ENCODE data around the gene POLDIP2. TPM values are rescaled to one million over a fixed set of nuclear protein-coding genes. Genes with fewer than 3 reads are reported as not detected.

Gene POLDIP2, protein sequence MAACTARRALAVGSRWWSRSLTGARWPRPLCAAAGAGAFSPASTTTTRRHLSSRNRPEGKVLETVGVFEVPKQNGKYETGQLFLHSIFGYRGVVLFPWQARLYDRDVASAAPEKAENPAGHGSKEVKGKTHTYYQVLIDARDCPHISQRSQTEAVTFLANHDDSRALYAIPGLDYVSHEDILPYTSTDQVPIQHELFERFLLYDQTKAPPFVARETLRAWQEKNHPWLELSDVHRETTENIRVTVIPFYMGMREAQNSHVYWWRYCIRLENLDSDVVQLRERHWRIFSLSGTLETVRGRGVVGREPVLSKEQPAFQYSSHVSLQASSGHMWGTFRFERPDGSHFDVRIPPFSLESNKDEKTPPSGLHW
- total RNA-seq: 44.4 TPM

DNA sequence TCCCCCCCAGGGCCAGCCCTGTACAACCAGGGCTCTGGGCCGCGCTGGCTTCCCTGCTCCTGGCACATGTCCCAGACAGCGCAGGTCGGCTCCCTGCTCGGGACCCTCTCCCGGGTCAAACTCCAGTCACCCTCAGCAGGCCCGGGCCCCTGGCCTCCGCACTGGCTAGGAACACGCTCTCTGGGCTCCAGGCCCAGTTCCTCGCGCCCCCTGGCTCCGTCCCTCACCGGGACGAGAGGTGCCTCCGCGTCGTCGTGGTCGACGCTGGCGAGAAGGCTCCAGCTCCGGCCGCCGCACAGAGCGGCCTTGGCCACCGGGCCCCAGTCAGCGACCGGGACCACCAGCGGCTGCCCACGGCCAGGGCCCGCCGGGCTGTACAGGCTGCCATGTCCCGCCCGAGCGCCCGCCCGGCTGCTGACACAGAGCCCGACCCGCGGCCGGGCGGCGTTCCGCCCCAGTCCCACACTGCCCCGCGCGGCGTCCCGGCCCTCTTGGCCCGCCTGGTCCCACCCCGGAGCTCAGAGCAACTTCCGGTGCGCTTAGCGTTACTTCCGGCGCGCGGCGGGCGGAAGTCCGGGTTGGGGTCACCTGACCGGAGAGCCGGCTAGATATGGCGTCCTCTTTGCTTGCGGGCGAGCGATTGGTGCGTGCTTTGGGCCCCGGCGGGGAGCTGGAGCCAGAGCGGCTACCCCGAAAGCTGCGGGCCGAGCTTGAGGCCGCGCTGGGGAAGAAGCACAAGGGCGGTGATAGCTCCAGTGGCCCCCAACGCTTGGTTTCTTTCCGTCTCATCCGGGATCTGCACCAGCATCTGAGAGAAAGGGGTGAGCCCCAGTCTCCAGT lies at the start of gene POLDIP2:
POLDIP2 (minus strand) TSS at position 467 of the 840 bp plus-strand sequence; CDS start at position 388, 79 bp downstream.
- H3K9me3 ChIP-seq (ENCODE audit: control insufficient read depth in 3 of 3, low read length in 3 of 3): no peaks in the 10 kb centered on the region
- H3K9ac ChIP-seq (ENCODE audit: low read depth in 1 of 3, low read length in 3 of 3): peak within 1 kb of the TSS; percentile 93 to 98 (median 98)
- no peaks in the 10 kb centered on the region for H3K27me3 ChIP-seq (ENCODE audit: control insufficient read depth in 3 of 3, insufficient read depth in 3 of 3, low read length in 3 of 3)
- peak within 1 kb of the TSS; percentile 92 for H3K27ac ChIP-seq (ENCODE audit: low read depth, low read length)
- peaks cover 22 to 30% (median 22%) of the 10 kb centered on the region in 3 donors for H3K4me1 ChIP-seq (ENCODE audit: control insufficient read depth in 3 of 3, insufficient read depth in 3 of 3, low read length in 3 of 3)
- H3K36me3 ChIP-seq (ENCODE audit: control insufficient read depth in 3 of 3, insufficient read depth in 3 of 3, low read length in 3 of 3): peaks cover 47 to 56% (median 53%) of the 10 kb centered on the region in 3 donors
- H3K4me3 ChIP-seq (ENCODE audit: low read length in 3 of 3): peak within 1 kb of the TSS; percentile 85 to 97 (median 97)

DNA sequence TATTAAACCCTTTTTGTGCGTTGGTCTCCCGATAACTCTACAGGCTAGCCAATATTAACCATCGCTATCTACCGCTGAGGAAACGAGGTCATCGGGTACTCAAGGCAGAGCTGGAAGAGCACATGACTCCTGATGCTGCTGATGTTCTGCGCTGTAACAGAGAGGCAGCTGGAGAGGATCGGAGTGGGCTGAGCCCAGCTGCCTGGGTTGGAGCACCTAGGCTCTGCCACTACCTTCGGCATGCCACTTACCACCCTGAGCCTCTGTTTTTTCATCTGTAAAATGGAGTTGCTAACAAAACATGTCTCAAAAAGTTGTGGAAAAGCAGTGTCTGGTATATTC lies 49.1 kb upstream of the POLDIP2 start:
- H3K9ac ChIP-seq (ENCODE audit: low read depth in 1 of 3, low read length in 3 of 3): peak overlapping the region; percentile 56 to 83 (median 70)
- H3K36me3 ChIP-seq (ENCODE audit: control insufficient read depth in 3 of 3, insufficient read depth in 3 of 3, low read length in 3 of 3): peaks cover 7 to 11% (median 11%) of the 10 kb centered on the region in 3 donors
- peaks cover 17 to 21% (median 18%) of the 10 kb centered on the region in 3 donors for H3K4me1 ChIP-seq (ENCODE audit: control insufficient read depth in 3 of 3, insufficient read depth in 3 of 3, low read length in 3 of 3)
- H3K27ac ChIP-seq (ENCODE audit: low read depth, low read length): no peak overlapping the region
- H3K27me3 ChIP-seq (ENCODE audit: control insufficient read depth in 3 of 3, insufficient read depth in 3 of 3, low read length in 3 of 3): no peaks in the 10 kb centered on the region
- peak overlapping the region; percentile 80 to 87 (median 85) for H3K4me3 ChIP-seq (ENCODE audit: low read length in 3 of 3)
- no peaks in the 10 kb centered on the region for H3K9me3 ChIP-seq (ENCODE audit: control insufficient read depth in 3 of 3, low read length in 3 of 3)

DNA sequence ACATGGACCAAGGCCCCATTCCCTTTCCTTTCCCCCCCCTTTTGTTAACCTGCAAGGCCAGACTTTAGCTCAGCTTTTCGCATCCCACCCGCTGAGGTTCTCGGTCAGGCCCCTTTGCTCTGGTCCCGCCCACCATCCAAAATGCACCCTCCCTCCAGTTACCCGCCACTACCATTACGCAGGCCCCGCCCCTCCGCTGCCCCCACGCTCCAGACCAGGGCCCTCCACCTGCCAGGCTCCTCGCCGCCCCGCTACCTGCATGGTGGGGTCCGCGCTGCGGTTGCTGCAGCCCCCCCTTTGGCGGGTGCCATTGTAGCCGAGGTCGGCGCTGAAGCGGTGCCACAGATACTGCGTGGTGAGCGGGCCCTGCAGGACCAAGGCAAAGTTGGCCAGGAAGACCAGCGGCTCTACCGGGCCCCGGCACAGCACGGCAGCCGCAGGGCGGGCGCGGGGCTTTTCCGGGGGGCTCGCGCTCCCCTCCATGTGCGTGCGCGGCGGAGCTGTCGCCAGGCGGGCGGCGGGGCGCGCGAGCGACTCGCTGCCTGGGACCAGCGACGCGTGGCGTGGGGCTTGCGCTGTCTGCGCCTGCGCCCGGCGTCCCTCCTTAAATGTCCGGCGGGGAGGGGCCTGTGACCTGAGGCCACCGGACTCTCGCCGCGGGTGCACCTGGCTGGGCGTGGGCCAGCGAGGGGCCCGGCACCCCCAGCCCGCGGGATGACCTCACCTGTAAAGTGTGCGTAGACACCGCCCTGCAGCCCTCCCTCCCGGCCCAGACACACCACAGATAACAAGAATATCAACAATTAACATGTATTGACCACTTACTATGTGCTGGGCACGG lies 48.5 kb upstream of the POLDIP2 start, which contains the start of gene SLC46A1:
SLC46A1 (minus strand) TSS at position 581 of the 841 bp plus-strand sequence; CDS start at position 483, 98 bp downstream.
- no peaks in the 10 kb centered on the region for H3K27me3 ChIP-seq (ENCODE audit: control insufficient read depth in 3 of 3, insufficient read depth in 3 of 3, low read length in 3 of 3)
- H3K4me1 ChIP-seq (ENCODE audit: control insufficient read depth in 3 of 3, insufficient read depth in 3 of 3, low read length in 3 of 3): peaks cover 17 to 21% (median 18%) of the 10 kb centered on the region in 3 donors
- H3K4me3 ChIP-seq (ENCODE audit: low read length in 3 of 3): peak within 1 kb of the TSS; percentile 80 to 87 (median 85)
- H3K27ac ChIP-seq (ENCODE audit: low read depth, low read length): no peak within 1 kb of the TSS
- peaks cover 11 to 14% (median 12%) of the 10 kb centered on the region in 3 donors for H3K36me3 ChIP-seq (ENCODE audit: control insufficient read depth in 3 of 3, insufficient read depth in 3 of 3, low read length in 3 of 3)
- H3K9ac ChIP-seq (ENCODE audit: low read depth in 1 of 3, low read length in 3 of 3): peak within 1 kb of the TSS; percentile 56 to 83 (median 70)
- no peaks in the 10 kb centered on the region for H3K9me3 ChIP-seq (ENCODE audit: control insufficient read depth in 3 of 3, low read length in 3 of 3)

DNA sequence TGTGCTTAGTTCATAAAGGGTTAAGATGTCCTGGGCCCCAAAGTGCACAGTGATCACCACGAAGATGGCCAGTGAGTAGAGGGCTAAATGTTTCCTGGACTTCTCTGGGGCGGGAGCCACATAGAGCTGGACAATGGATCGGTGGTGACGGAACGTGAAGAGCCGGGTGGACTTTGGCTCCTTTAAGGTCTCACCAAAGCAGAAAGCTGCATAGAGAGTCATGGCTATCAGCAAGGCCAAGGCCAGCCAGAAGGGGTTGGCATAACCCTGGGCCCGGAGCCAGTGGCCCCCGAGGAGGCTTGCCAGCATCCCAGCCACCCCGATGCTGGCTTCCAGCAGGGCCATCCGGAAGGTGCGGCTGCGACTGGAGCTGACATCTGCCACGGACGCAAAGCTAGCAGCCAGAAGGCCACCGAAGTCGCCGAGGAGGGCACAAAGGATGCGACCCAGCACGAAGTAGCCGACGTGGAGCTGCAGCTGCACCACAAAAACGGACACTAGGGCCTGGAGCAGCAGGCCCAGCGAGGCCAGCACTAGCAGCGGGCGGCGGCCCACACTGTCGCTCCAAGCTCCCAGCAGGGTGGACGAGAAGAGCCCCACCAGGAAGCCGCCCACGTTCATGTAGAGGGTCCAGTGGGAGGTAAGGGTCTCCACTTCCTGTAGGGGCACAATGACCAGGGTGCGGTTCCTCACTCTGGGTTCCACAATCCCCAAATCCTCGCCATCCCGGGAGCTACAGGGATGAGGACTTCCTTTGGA lies 47.7 kb upstream of the POLDIP2 start:
- H3K36me3 ChIP-seq (ENCODE audit: control insufficient read depth in 3 of 3, insufficient read depth in 3 of 3, low read length in 3 of 3): peaks cover 14 to 19% (median 16%) of the 10 kb centered on the region in 3 donors
- no peak overlapping the region for H3K27ac ChIP-seq (ENCODE audit: low read depth, low read length)
- H3K9me3 ChIP-seq (ENCODE audit: control insufficient read depth in 3 of 3, low read length in 3 of 3): no peaks in the 10 kb centered on the region
- peak overlapping the region; percentile 56 to 83 (median 64) for H3K9ac ChIP-seq (ENCODE audit: low read depth in 1 of 3, low read length in 3 of 3)
- peaks cover 17 to 21% (median 18%) of the 10 kb centered on the region in 3 donors for H3K4me1 ChIP-seq (ENCODE audit: control insufficient read depth in 3 of 3, insufficient read depth in 3 of 3, low read length in 3 of 3)
- H3K4me3 ChIP-seq (ENCODE audit: low read length in 3 of 3): peak overlapping the region; percentile 80 to 87 (median 85)
- H3K27me3 ChIP-seq (ENCODE audit: control insufficient read depth in 3 of 3, insufficient read depth in 3 of 3, low read length in 3 of 3): no peaks in the 10 kb centered on the region

DNA sequence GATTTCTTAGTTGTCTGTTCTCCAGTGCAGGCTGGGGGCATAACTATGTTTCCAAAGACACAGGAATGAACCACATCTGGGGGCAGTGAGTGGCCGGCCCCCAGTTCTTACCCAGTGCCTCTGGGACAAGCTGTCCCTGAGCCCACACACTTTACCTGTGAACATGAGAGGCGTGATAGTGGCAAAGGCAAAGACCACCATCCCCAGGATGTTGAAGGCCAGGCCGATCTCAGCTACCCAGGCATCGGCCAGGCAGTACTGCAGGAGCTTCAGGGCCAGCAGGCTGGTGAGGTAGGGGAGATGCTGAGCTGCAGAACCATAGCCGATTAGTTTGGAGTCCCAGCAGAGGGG lies 47.1 kb upstream of the POLDIP2 start:
- H3K9ac ChIP-seq (ENCODE audit: low read depth in 1 of 3, low read length in 3 of 3): peak overlapping the region in 2 of 3 donors; percentile 8 to 64
- no peaks in the 10 kb centered on the region for H3K9me3 ChIP-seq (ENCODE audit: control insufficient read depth in 3 of 3, low read length in 3 of 3)
- peak overlapping the region in 1 of 3 donors; percentile 30 for H3K4me3 ChIP-seq (ENCODE audit: low read length in 3 of 3)
- no peak overlapping the region for H3K27ac ChIP-seq (ENCODE audit: low read depth, low read length)
- no peaks in the 10 kb centered on the region for H3K27me3 ChIP-seq (ENCODE audit: control insufficient read depth in 3 of 3, insufficient read depth in 3 of 3, low read length in 3 of 3)
- H3K4me1 ChIP-seq (ENCODE audit: control insufficient read depth in 3 of 3, insufficient read depth in 3 of 3, low read length in 3 of 3): peaks cover 17 to 21% (median 18%) of the 10 kb centered on the region in 3 donors
- peaks cover 16 to 22% (median 17%) of the 10 kb centered on the region in 3 donors for H3K36me3 ChIP-seq (ENCODE audit: control insufficient read depth in 3 of 3, insufficient read depth in 3 of 3, low read length in 3 of 3)

DNA sequence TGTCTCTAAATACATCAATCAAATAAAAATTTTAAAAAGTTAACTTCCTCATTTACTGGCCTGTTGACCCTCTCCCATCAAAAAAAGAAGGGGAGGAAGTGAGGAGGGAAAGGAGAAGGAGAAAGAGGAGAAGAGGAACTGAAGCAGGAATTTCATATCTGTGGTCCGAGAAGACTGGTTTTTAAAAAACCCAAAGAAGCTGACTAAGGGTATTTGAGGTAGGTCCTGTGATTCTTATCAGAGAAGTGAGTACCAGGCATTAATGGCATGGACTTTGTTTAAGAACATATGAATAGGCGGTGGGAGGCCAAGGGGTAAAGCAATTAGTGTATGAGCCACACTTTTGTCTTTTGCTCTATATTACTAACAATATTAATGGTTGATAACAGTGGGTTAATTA lies 46.7 kb upstream of the POLDIP2 start:
- no peak overlapping the region for H3K4me3 ChIP-seq (ENCODE audit: low read length in 3 of 3)
- peaks cover 20 to 26% (median 21%) of the 10 kb centered on the region in 3 donors for H3K36me3 ChIP-seq (ENCODE audit: control insufficient read depth in 3 of 3, insufficient read depth in 3 of 3, low read length in 3 of 3)
- H3K27ac ChIP-seq (ENCODE audit: low read depth, low read length): no peak overlapping the region
- peak overlapping the region in 1 of 3 donors; percentile 8 for H3K9ac ChIP-seq (ENCODE audit: low read depth in 1 of 3, low read length in 3 of 3)
- no peaks in the 10 kb centered on the region for H3K27me3 ChIP-seq (ENCODE audit: control insufficient read depth in 3 of 3, insufficient read depth in 3 of 3, low read length in 3 of 3)
- H3K4me1 ChIP-seq (ENCODE audit: control insufficient read depth in 3 of 3, insufficient read depth in 3 of 3, low read length in 3 of 3): peaks cover 17 to 21% (median 18%) of the 10 kb centered on the region in 3 donors
- H3K9me3 ChIP-seq (ENCODE audit: control insufficient read depth in 3 of 3, low read length in 3 of 3): no peaks in the 10 kb centered on the region

DNA sequence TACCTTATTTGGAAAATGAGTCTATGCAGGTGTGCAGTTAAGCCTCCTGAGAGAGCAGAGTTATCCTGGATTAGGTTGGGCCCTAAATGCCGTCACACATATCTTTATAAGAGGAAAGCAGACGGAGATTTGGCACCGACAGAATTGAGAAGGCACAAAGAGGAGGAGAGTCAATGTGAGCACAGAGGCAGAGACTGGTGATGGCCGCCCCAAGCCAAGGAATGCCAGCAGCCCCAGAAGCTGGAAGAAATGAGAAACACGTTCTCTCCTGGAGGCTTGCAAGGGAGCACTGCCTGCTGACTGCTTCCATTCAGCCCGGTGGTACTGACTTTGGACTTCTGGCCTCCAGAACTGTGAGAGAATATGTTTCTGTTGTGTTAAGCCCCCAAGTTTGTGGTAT lies 45.5 kb upstream of the POLDIP2 start:
- Histone ChIP-seq H3K4me1 (ENCODE audit: control insufficient read depth in 3 of 3, insufficient read depth in 3 of 3, low read length in 3 of 3) (peaks cover 17 to 29% (median 22%) of the 10 kb centered on the region in 3 donors), H3K9ac (ENCODE audit: low read depth in 1 of 3, low read length in 3 of 3) (no peak overlapping the region), H3K36me3 (ENCODE audit: control insufficient read depth in 3 of 3, insufficient read depth in 3 of 3, low read length in 3 of 3) (peaks cover 27 to 31% (median 28%) of the 10 kb centered on the region in 3 donors), H3K9me3 (ENCODE audit: control insufficient read depth in 3 of 3, low read length in 3 of 3) (no peaks in the 10 kb centered on the region), H3K4me3 (ENCODE audit: low read length in 3 of 3) (no peak overlapping the region), H3K27ac (ENCODE audit: low read depth, low read length) (no peak overlapping the region), H3K27me3 (ENCODE audit: control insufficient read depth in 3 of 3, insufficient read depth in 3 of 3, low read length in 3 of 3) (no peaks in the 10 kb centered on the region)

DNA sequence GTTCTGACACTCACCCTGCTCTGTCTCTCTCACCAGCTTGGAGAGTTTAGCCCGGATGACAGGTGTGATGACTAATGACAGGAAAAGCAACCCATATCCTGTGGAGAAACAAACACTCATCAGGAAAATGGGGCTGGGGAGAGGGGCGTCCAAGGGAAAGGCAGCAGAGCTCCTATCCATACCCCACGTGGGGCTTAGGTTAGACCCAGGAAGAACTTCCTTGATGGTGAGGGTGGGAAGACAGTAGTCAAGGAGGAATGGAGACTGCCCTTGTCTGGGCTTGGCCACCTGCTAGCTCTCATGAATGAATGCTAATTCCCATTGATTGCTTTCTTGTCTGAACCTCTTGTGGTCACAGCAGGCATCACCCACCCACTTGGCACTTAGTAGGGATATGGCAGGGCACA lies 44.9 kb upstream of the POLDIP2 start:
- peaks cover 17 to 29% (median 22%) of the 10 kb centered on the region in 3 donors for H3K4me1 ChIP-seq (ENCODE audit: control insufficient read depth in 3 of 3, insufficient read depth in 3 of 3, low read length in 3 of 3)
- no peak overlapping the region for H3K27ac ChIP-seq (ENCODE audit: low read depth, low read length)
- H3K27me3 ChIP-seq (ENCODE audit: control insufficient read depth in 3 of 3, insufficient read depth in 3 of 3, low read length in 3 of 3): no peaks in the 10 kb centered on the region
- no peak overlapping the region for H3K9ac ChIP-seq (ENCODE audit: low read depth in 1 of 3, low read length in 3 of 3)
- peaks cover 27 to 31% (median 29%) of the 10 kb centered on the region in 3 donors for H3K36me3 ChIP-seq (ENCODE audit: control insufficient read depth in 3 of 3, insufficient read depth in 3 of 3, low read length in 3 of 3)
- no peak overlapping the region for H3K4me3 ChIP-seq (ENCODE audit: low read length in 3 of 3)
- no peaks in the 10 kb centered on the region for H3K9me3 ChIP-seq (ENCODE audit: control insufficient read depth in 3 of 3, low read length in 3 of 3)

DNA sequence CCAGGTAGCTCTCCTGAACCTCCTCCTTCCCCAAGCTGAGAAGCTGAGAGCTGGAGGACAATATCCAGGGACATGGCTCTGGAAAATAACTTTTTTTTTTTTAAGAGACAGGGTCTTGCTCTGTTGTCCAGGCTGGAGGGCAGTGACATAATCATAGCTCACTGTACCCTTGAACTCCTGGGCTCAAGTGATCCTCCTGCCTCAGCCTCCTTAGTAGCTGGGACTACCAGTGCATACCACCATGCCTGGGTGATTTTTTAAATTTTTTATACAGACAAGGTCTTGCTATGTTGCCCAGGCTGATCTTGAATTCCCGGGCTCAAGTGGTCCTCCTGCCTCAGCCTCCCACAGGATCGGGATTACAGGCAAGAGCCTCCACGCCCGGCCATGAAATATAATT lies 42.5 kb upstream of the POLDIP2 start:
- Histone ChIP-seq H3K27me3 (ENCODE audit: control insufficient read depth in 3 of 3, insufficient read depth in 3 of 3, low read length in 3 of 3) (no peaks in the 10 kb centered on the region), H3K9me3 (ENCODE audit: control insufficient read depth in 3 of 3, low read length in 3 of 3) (no peaks in the 10 kb centered on the region), H3K36me3 (ENCODE audit: control insufficient read depth in 3 of 3, insufficient read depth in 3 of 3, low read length in 3 of 3) (peaks cover 35 to 40% (median 36%) of the 10 kb centered on the region in 3 donors), H3K9ac (ENCODE audit: low read depth in 1 of 3, low read length in 3 of 3) (no peak overlapping the region), H3K4me3 (ENCODE audit: low read length in 3 of 3) (no peak overlapping the region), H3K27ac (ENCODE audit: low read depth, low read length) (no peak overlapping the region), H3K4me1 (ENCODE audit: control insufficient read depth in 3 of 3, insufficient read depth in 3 of 3, low read length in 3 of 3) (peaks cover 2 to 12% (median 8%) of the 10 kb centered on the region in 3 donors)

Data from skeletal muscle tissue (tissue), 4 donors.